Measurements from ENCODE around the gene CHST12. TPM values are rescaled to one million over a fixed set of nuclear protein-coding genes. Genes with fewer than 3 reads are reported as not detected.
A peak's percentile ranks its signal among the peaks of the same experiment; 100 is the strongest.

The CHST12 gene
- total RNA-seq, 2 experiments from 2014 or later: 1.8 to 1.9 TPM

DNA sequence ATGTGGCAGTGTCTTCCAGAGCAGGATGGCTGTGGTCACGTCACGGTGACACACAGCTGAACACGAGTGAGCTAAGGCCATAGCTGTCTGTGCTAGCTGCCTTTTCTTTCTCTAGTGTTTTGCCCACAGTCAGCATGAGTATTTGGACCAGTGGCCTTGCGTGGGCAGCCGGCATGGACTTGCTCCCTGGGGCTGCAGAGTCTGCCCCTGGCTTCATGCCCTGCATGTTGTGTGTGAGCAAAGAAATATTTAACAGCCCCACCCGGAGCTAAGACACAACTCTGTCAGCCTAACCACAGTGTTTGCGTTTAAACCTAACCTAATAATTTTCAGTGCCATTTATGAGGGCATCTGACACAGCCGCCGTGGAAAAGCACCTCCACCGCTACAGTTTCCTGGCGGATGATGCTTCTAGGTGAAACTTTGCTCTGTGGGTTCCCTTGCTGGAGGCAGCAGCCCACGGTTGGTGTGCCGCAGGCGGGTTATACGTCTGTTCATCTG is 14.6 kb downstream of the CHST12 start:
- H3K9me3 Mint-ChIP-seq (ENCODE audit: low read depth): no peaks in the 10 kb centered on the region

DNA sequence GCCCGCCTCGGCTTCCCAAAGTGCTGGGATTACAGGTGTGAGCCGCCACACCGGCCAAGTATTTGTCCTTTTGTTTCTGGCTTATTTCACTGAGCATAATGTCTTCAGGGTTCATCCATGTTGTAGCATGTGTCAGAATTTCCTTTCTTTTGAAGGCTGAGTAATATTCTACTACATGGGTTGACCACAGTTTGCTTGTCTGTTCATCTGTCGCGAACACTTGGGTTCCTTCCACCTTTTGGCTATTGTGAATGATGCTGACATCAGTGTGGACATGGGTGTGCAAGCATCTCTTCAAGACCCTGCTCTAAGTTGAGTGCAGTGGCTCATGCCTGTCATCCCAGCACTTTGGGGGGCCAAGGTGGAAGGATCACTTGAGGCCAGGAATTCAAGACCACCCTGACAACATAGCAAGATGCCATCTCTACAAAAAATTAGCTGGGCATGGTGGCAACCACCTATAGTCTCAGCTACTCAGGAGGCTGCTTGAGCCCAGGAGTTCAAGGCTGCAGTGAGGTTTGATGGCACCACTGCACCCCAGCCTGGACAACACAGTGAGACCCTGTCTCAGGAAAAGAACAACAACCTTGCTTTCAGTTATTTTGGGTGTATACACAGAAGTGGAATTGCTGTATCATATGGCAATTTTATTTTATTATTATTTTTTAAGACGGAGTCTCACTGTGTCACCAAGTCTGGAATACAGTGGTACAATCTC is 17.0 kb downstream of the CHST12 start:
- no peaks in the 10 kb centered on the region for H3K36me3 Mint-ChIP-seq (ENCODE audit: low read depth)
- no peaks in the 10 kb centered on the region for H3K27me3 Mint-ChIP-seq
- no peaks in the 10 kb centered on the region for H3K9me3 Mint-ChIP-seq (ENCODE audit: low read depth)
- DNase-seq: no peak
- ATAC-seq: peak; percentile 53
- peaks cover 25% of the 10 kb centered on the region for H3K4me1 Mint-ChIP-seq
- ChIA-PET CTCF (interaction anchor here (0.6 to 1.4 kb wide), 2 partner anchors 11 to 432 kb away, joined by 3 to 4 read pairs; no protein-coding TSS in a partner anchor), POLR2A (interaction anchor here (0.7 kb wide), 1 partner anchor 14 kb away, joined by 4 read pairs; no protein-coding TSS in a partner anchor)
- no peak overlapping the region for H3K4me3 Mint-ChIP-seq
- intact Hi-C loops (cut with DNase I, micrococcal nuclease): no loop called here
- H3K27ac Mint-ChIP-seq: no peak overlapping the region

More for the DNA sequence above, 14.6 kb downstream of the CHST12 start:
- peaks cover 38% of the 10 kb centered on the region for H3K4me1 Mint-ChIP-seq
- POLR2A ChIA-PET: interaction anchor here (0.5 kb wide), 1 partner anchor 11 kb away, joined by 6 read pairs; no protein-coding TSS in a partner anchor
- peak overlapping the region; percentile 9 for H3K27ac Mint-ChIP-seq
- peak; percentile 67 for ATAC-seq
- no peaks in the 10 kb centered on the region for H3K36me3 Mint-ChIP-seq (ENCODE audit: low read depth)
- no peak overlapping the region for H3K4me3 Mint-ChIP-seq
- DNase-seq: peak; percentile 61
- CTCF ChIA-PET: interaction anchor here (1.7 kb wide), 1 partner anchor 13 kb away, joined by 5 read pairs; no protein-coding TSS in a partner anchor
- intact Hi-C loops (cut with DNase I, micrococcal nuclease): no loop called here
- H3K27me3 Mint-ChIP-seq: no peaks in the 10 kb centered on the region

DNA sequence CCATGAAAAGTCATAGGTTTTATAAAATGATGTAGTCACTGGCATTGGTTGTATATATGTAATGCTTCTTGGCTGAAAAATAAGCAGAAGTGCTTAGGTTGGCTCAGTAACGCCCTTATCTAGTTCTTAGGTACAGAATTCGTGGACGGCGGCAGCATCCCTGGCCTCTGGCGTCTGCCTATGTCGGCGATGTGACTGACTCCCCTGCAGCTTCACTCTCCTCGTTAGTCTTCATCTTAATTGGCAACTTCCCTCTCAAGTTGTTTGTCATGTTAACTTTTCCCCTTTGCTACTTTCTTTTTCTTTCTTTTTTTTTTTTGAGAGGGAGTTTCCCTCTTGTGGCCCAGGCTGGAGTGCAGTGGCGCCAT is 18.5 kb downstream of the CHST12 start:
- Mint-ChIP-seq H3K36me3 (ENCODE audit: low read depth) (no peaks in the 10 kb centered on the region), H3K27ac (no peak overlapping the region), H3K27me3 (no peaks in the 10 kb centered on the region), H3K4me1 (peaks cover 16% of the 10 kb centered on the region), H3K9me3 (ENCODE audit: low read depth) (no peaks in the 10 kb centered on the region), H3K4me3 (no peak overlapping the region)
- ChIA-PET CTCF (interaction anchor here (0.6 kb wide), 1 partner anchor 13 kb away, joined by 4 read pairs; no protein-coding TSS in a partner anchor), POLR2A (no interaction called here)
- ATAC-seq (no peak), DNase-seq (no peak)
- intact Hi-C loops (cut with DNase I, micrococcal nuclease): no loop called here

DNA sequence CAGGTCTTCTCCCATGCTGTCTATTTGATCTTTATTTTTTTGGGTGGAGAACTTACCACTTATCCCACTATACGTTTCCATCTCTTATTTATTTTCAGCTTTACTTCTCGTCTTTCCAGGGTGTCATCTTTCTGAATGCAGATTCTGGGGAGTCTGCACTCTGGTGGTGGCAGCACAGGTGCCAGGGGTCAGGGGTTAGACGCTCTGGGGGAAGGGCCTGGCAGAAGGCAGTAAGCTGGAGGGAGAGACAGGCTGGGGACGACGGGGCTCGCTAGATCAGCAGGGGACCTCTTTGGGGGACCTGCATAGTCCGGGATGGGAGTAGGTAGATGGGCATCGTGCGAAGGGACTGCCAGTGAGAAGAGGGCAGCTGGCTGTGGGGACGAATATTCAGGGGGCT is 22.3 kb downstream of the CHST12 start:
- H3K4me1 Mint-ChIP-seq: peaks cover 5% of the 10 kb centered on the region
- DNase-seq: no peak
- no peak for ATAC-seq
- intact Hi-C loops (cut with DNase I, micrococcal nuclease): no loop called here
- ChIA-PET POLR2A (no interaction called here), CTCF (no interaction called here)
- H3K4me3 Mint-ChIP-seq: no peak overlapping the region
- H3K27ac Mint-ChIP-seq: no peak overlapping the region
- no peaks in the 10 kb centered on the region for H3K27me3 Mint-ChIP-seq
- peaks cover under 1% of the 10 kb centered on the region for H3K36me3 Mint-ChIP-seq (ENCODE audit: low read depth)
- peaks cover under 1% of the 10 kb centered on the region for H3K9me3 Mint-ChIP-seq (ENCODE audit: low read depth)

DNA sequence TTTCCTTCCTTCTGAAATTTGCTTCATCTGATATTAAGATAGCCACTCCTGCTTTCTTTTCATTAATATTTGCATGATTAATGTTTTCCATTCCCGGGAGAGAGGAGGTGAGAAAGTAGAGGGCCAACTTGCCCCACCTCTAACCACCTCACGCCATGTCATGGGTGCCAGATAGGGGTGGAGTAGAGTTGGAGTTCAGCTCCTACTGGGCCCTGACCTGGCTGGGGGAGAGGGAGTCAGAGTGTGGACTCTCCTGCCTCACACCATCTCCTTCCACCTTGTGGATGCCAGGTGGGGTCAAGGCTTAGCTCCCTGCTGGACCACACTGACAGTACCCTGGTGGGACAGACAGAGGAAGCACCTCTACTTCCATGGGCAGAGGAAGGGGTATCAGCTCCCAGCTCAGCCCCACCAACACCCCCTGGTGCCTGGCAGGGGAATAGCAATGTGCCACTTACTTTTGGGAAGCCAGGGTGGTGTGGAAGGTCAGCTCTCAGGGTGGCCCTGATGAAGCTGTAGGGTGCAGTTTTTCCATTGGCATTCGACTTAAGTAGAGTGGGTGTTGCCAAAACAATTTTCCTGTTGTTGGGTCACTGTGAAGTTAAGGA is 28.0 kb downstream of the CHST12 start:
- Mint-ChIP-seq H3K4me1 (peaks cover 5% of the 10 kb centered on the region), H3K27me3 (no peaks in the 10 kb centered on the region), H3K27ac (no peak overlapping the region), H3K9me3 (ENCODE audit: low read depth) (peaks cover 4% of the 10 kb centered on the region), H3K4me3 (no peak overlapping the region), H3K36me3 (ENCODE audit: low read depth) (peaks cover 8% of the 10 kb centered on the region)
- POLR2A ChIA-PET: interaction anchor here (1.1 kb wide), 1 partner anchor 277 kb away, joined by 3 read pairs; no protein-coding TSS in a partner anchor
- DNase-seq: peak; percentile 68
- peak; percentile 76 for ATAC-seq
- intact Hi-C loops (cut with DNase I, micrococcal nuclease): loop anchor here (1.0 to 10.0 kb wide), 2 partner anchors 47 to 852 kb away; no protein-coding TSS in a partner anchor
- CTCF ChIA-PET: interaction anchor here (0.6 to 2.9 kb wide), 13 partner anchors 8 to 852 kb away, joined by 3 to 17 read pairs (median 4); no protein-coding TSS in a partner anchor

DNA sequence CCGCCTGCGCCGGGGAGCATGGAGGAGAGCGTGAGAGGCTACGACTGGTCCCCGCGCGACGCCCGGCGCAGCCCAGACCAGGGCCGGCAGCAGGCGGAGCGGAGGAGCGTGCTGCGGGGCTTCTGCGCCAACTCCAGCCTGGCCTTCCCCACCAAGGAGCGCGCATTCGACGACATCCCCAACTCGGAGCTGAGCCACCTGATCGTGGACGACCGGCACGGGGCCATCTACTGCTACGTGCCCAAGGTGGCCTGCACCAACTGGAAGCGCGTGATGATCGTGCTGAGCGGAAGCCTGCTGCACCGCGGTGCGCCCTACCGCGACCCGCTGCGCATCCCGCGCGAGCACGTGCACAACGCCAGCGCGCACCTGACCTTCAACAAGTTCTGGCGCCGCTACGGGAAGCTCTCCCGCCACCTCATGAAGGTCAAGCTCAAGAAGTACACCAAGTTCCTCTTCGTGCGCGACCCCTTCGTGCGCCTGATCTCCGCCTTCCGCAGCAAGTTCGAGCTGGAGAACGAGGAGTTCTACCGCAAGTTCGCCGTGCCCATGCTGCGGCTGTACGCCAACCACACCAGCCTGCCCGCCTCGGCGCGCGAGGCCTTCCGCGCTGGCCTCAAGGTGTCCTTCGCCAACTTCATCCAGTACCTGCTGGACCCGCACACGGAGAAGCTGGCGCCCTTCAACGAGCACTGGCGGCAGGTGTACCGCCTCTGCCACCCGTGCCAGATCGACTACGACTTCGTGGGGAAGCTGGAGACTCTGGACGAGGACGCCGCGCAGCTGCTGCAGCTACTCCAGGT is 29.7 kb downstream of the CHST12 start:
- H3K27me3 Mint-ChIP-seq: no peaks in the 10 kb centered on the region
- ChIA-PET CTCF (interaction anchor here (0.6 kb wide), 1 partner anchor 21 kb away, joined by 5 read pairs; no protein-coding TSS in a partner anchor), POLR2A (no interaction called here)
- DNase-seq (no peak), ATAC-seq (no peak)
- no peak overlapping the region for H3K27ac Mint-ChIP-seq
- intact Hi-C loops (cut with DNase I, micrococcal nuclease): loop anchor here in 1 of 2 experiments (10.0 kb wide), 1 partner anchor 48 kb away; no protein-coding TSS in a partner anchor
- peaks cover 8% of the 10 kb centered on the region for H3K36me3 Mint-ChIP-seq (ENCODE audit: low read depth)
- peaks cover 4% of the 10 kb centered on the region for H3K9me3 Mint-ChIP-seq (ENCODE audit: low read depth)
- H3K4me1 Mint-ChIP-seq: peaks cover 5% of the 10 kb centered on the region
- H3K4me3 Mint-ChIP-seq: no peak overlapping the region

DNA sequence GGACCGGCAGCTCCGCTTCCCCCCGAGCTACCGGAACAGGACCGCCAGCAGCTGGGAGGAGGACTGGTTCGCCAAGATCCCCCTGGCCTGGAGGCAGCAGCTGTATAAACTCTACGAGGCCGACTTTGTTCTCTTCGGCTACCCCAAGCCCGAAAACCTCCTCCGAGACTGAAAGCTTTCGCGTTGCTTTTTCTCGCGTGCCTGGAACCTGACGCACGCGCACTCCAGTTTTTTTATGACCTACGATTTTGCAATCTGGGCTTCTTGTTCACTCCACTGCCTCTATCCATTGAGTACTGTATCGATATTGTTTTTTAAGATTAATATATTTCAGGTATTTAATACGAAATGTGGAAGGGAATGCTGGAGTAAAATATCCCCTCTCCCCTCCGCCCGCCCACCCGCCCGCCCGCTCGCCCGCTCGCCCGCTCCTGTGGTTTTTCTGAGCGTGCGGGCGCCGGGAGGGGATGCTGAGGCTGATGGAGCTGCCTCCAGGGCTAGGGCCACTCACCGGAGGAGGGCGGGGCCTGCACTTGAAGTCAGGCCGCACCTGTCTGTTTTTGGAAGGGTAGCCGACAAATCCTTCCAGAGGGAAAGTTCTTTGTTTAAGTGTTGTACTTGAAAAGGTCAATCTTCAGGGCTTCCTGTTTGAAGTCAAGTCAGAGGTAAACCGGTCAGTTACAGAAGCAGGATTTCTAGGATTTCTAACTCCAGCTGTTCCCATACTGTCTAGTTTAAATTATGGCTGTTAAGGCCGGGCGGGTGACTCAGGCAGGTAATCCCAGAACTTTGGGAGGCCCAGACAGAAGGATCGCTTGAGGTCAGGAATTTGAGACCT is 30.5 kb downstream of the CHST12 start:
- DNase-seq (no peak), ATAC-seq (no peak)
- peaks cover 4% of the 10 kb centered on the region for H3K9me3 Mint-ChIP-seq (ENCODE audit: low read depth)
- H3K27me3 Mint-ChIP-seq: no peaks in the 10 kb centered on the region
- H3K4me3 Mint-ChIP-seq: no peak overlapping the region
- no peak overlapping the region for H3K27ac Mint-ChIP-seq
- intact Hi-C loops (cut with DNase I, micrococcal nuclease): loop anchor here in 1 of 2 experiments (10.0 kb wide), 1 partner anchor 49 kb away; no protein-coding TSS in a partner anchor
- peaks cover 8% of the 10 kb centered on the region for H3K36me3 Mint-ChIP-seq (ENCODE audit: low read depth)
- CTCF ChIA-PET: interaction anchor here (0.6 to 1.4 kb wide), 2 partner anchors 10 to 276 kb away, joined by 3 to 4 read pairs; no protein-coding TSS in a partner anchor
- POLR2A ChIA-PET: no interaction called here
- peaks cover 5% of the 10 kb centered on the region for H3K4me1 Mint-ChIP-seq

DNA sequence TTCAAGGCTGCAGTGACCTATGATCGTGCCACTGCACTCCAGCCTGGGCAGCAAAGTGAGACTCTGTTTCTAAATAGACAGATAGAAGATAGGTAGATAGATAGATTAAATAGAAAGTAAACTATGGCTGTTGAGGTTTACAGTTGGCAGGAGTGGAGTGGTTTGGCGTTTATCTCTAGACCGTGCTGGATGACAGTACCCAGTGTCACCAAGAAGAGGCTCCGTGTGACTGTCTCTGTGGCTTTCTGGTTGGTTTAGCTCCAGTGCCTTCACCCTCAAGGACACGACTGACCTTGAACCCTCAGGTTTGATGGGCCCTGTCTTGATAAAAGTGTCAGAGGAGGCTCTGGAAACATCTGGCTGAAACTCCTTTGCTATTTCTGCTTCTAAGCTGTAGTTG is 31.7 kb downstream of the CHST12 start:
- Mint-ChIP-seq H3K36me3 (ENCODE audit: low read depth) (peaks cover 8% of the 10 kb centered on the region), H3K27ac (peak overlapping the region; percentile 24), H3K4me3 (no peak overlapping the region), H3K9me3 (ENCODE audit: low read depth) (peaks cover 4% of the 10 kb centered on the region), H3K4me1 (no peaks in the 10 kb centered on the region), H3K27me3 (no peaks in the 10 kb centered on the region)
- CTCF ChIA-PET: interaction anchor here (0.6 to 1.4 kb wide), 6 partner anchors 11 to 354 kb away, joined by 3 to 4 read pairs (median 3); no protein-coding TSS in a partner anchor
- POLR2A ChIA-PET: no interaction called here
- ATAC-seq (no peak), DNase-seq (no peak)
- intact Hi-C loops (cut with DNase I, micrococcal nuclease): loop anchor here in 1 of 2 experiments (10.0 kb wide), 1 partner anchor 50 kb away; no protein-coding TSS in a partner anchor

DNA sequence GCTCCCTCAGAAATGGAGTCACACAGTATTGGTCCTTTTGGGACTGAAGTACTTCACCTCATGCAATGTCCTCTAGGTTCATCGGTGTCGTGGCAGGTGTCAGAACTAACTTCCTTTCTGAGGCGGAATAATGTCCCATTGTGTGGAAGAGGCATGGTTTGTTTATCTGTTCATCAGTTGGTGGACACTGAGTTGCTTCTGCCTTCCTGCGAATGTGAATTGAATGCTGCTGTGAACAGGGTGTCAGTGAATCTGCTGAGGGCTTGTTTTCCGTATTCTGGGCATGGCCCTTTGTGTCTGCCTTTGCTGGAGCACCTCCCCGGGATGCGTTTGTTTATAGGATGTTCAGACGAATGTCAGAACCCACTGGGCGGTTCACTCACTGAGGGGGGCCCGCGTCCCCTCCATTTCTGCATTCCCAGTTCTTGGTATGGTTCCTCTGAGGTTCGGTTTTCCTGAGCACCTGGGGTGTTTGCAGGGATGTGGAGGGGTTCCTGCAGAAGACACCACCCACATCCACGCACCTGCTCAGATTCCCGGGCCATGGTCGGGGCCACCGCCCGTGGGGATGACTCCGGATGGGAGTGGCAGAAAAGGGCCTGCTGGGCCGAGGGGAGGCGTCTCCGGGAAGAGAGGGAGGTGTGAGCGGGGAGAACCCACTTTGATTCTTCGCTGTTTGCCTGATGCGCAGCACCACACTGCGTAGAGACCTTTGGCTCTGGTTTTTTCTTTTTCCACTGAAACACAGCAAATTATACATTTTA is 33.1 kb downstream of the CHST12 start:
- CTCF ChIA-PET: interaction anchor here (1.0 to 1.1 kb wide), 3 partner anchors 20 to 89 kb away, joined by 3 to 4 read pairs (median 3); no protein-coding TSS in a partner anchor
- no peak for ATAC-seq
- no peak for DNase-seq
- Mint-ChIP-seq H3K27me3 (no peaks in the 10 kb centered on the region), H3K4me1 (no peaks in the 10 kb centered on the region), H3K27ac (no peak overlapping the region), H3K9me3 (ENCODE audit: low read depth) (no peaks in the 10 kb centered on the region), H3K4me3 (no peak overlapping the region), H3K36me3 (ENCODE audit: low read depth) (peaks cover 4% of the 10 kb centered on the region)
- POLR2A ChIA-PET: no interaction called here
- intact Hi-C loops (cut with DNase I, micrococcal nuclease): loop anchor here in 1 of 2 experiments (10.0 kb wide), 1 partner anchor 52 kb away; no protein-coding TSS in a partner anchor

DNA sequence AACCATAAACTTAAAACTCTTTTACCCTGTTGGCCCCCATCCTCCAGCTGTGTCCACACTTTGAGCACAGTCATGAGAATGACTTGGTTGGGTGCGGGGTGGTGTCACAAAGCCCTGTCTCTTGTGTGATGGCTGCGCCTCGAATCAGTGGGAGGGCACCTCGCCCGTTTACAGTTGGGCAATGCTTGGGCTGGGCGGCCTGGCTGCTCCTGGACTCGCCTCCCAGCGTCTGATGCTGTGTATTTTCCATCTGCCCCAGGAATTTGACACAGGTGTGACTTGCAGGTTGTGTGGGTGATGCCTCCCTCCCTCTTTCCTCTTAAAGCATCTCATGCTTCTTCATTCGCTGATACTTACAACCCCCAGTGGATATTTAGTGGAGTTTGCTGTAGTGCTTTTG is 33.7 kb downstream of the CHST12 start:
- Mint-ChIP-seq H3K27me3 (no peaks in the 10 kb centered on the region), H3K4me1 (no peaks in the 10 kb centered on the region), H3K27ac (no peak overlapping the region), H3K9me3 (ENCODE audit: low read depth) (no peaks in the 10 kb centered on the region), H3K36me3 (ENCODE audit: low read depth) (peaks cover 4% of the 10 kb centered on the region), H3K4me3 (no peak overlapping the region)
- POLR2A ChIA-PET: no interaction called here
- CTCF ChIA-PET: no interaction called here
- intact Hi-C loops (cut with DNase I, micrococcal nuclease): loop anchor here in 1 of 2 experiments (10.0 kb wide), 1 partner anchor 52 kb away; no protein-coding TSS in a partner anchor
- ATAC-seq (no peak), DNase-seq (no peak)
